Measurements from ENCODE around the gene ABCA2.

DNA sequence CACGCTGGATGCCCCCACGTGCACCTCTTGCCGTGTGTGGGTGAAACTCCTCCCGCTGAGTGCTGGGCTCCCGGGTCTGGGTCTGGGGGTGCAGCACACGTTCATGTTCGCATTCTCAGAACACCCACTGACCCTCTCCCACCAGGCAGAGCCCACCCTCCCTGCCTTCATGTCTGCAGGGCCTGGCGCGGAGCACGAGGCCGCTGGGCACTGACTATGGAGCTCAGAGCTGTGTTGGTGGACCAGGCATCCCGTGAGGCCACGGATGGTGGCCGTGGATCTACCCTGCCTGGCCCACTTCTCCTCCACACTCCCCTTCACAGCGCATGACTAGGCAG, 67.1 kb downstream of the ABCA2 start:
- TF ChIP-seq, protein P1, sequence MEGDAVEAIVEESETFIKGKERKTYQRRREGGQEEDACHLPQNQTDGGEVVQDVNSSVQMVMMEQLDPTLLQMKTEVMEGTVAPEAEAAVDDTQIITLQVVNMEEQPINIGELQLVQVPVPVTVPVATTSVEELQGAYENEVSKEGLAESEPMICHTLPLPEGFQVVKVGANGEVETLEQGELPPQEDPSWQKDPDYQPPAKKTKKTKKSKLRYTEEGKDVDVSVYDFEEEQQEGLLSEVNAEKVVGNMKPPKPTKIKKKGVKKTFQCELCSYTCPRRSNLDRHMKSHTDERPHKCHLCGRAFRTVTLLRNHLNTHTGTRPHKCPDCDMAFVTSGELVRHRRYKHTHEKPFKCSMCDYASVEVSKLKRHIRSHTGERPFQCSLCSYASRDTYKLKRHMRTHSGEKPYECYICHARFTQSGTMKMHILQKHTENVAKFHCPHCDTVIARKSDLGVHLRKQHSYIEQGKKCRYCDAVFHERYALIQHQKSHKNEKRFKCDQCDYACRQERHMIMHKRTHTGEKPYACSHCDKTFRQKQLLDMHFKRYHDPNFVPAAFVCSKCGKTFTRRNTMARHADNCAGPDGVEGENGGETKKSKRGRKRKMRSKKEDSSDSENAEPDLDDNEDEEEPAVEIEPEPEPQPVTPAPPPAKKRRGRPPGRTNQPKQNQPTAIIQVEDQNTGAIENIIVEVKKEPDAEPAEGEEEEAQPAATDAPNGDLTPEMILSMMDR (IDR thresholded peaks at IDR 0.05), result no peak
- TF ChIP-seq POLR2A (IDR thresholded peaks at IDR 0.05), result no peak
